MCF 10A (cell line): ENCODE data around the gene COL16A1. TPM values are rescaled to one million over a fixed set of nuclear protein-coding genes. Genes with fewer than 3 reads are reported as not detected.

ENCODE experiments used
- BruUV-seq: library from RNA; stranded (reverse); fragments of 400-500 nt; replicated peaks from 2 replicates; lab custom pipeline; 2021; lab: Mats Ljungman, UMichigan
- CTCF ChIA-PET: fragments of 300-600 bp; sonication (Branson Sonifier 250); formaldehyde crosslinking; extraction: SDS; loops from one replicate; lab custom pipeline; 2021; ENCODE audit warnings: antibody characterized with exemption, inconsistent platforms; lab: Yijun Ruan, JAX
- POLR2A ChIA-PET: fragments of 300-600, 350-650 bp; sonication (Branson Sonifier 250); formaldehyde crosslinking; extraction: SDS; loops from one replicate; lab custom pipeline; 2020; ENCODE audit warnings: antibody characterized with exemption, inconsistent platforms; lab: Yijun Ruan, JAX
- DNase-seq: peaks from one replicate; pipeline ENCODE4 v3.0.0-alpha.2; 2018; ENCODE audit not compliant: unreplicated experiment
- H3K27ac Mint-ChIP-seq: one replicate; pipeline ENCODE4 v1.8.0; 2022; ENCODE audit warnings: mild to moderate bottlenecking, low read depth, mixed read lengths; ENCODE audit not compliant: unreplicated experiment
- H3K27me3 Mint-ChIP-seq: one replicate; pipeline ENCODE4 v1.8.0; 2022; ENCODE audit warnings: mixed read lengths; ENCODE audit not compliant: insufficient read depth, unreplicated experiment
- H3K36me3 Mint-ChIP-seq: one replicate; pipeline ENCODE4 v1.8.0; 2022; ENCODE audit warnings: mild to moderate bottlenecking, moderate library complexity, mixed read lengths; ENCODE audit not compliant: insufficient read depth, unreplicated experiment
- H3K4me1 Mint-ChIP-seq: one replicate; pipeline ENCODE4 v1.8.0; 2022; ENCODE audit warnings: mixed read lengths; ENCODE audit not compliant: insufficient read depth, unreplicated experiment
- H3K4me3 Mint-ChIP-seq: one replicate; pipeline ENCODE4 v1.8.0; 2022; ENCODE audit warnings: mild to moderate bottlenecking, moderate library complexity, mixed read lengths; ENCODE audit not compliant: unreplicated experiment
- H3K9me3 Mint-ChIP-seq: one replicate; pipeline ENCODE4 v1.8.0; 2022; ENCODE audit warnings: mixed read lengths; ENCODE audit not compliant: unreplicated experiment
- CTCF ChIP-seq: fragments of 200-600 bp; IDR thresholded peaks from one replicate; pipeline ENCODE4 v1.8.0; 2022; ENCODE audit warnings: antibody characterized with exemption, mild to moderate bottlenecking; ENCODE audit not compliant: unreplicated experiment
- intact Hi-C: fragments of 100-400 bp; cut with micrococcal nuclease; formaldehyde crosslinking; loops from 2 replicates; pipeline ENCODE4 v1.14.1; 2022
- total RNA-seq: library from RNA; stranded (reverse); gene quantifications from 2 replicates; pipeline ENCODE4 v1.2.3, GENCODE V29; 2022

COL16A1 gene
- total RNA-seq, 1 experiment from 2014 or later, result 42.1 TPM

GRCh38 chr1:31685795-31686194 lies 18.0 kb downstream of the COL16A1 start:
- no peak for TF ChIP-seq CTCF
- Mint-ChIP-seq H3K4me3 (no peak overlapping the region), H3K36me3 (peaks cover 11% of the 10 kb centered on the region), H3K4me1 (peaks cover 18% of the 10 kb centered on the region), H3K27ac (no peak overlapping the region), H3K27me3 (no peaks in the 10 kb centered on the region), H3K9me3 (no peaks in the 10 kb centered on the region)
- ChIA-PET POLR2A (no interaction called here), CTCF (interaction anchor here (0.9 to 2.1 kb wide), 2 partner anchors 60 to 122 kb away, joined by 4 to 5 read pairs; no protein-coding TSS in a partner anchor)
- DNase-seq, result no peak
- intact Hi-C loops, result no loop called here
- BruUV-seq, result no TSS peak

- H3K9me3 Mint-ChIP-seq, result no peaks in the 10 kb centered on the region
- intact Hi-C loops, result no loop called here
- TF ChIP-seq CTCF, result peak; percentile 42
- BruUV-seq, result no TSS peak
- peaks cover 8% of the 10 kb centered on the region for H3K4me1 Mint-ChIP-seq
- CTCF ChIA-PET, result no interaction called here
- DNase-seq, result peak; percentile 32
- H3K36me3 Mint-ChIP-seq, result peaks cover 13% of the 10 kb centered on the region
- POLR2A ChIA-PET, result interaction anchor here (0.6 kb wide), 1 partner anchor 18 kb away, joined by 3 read pairs; no protein-coding TSS in a partner anchor
- no peak overlapping the region for H3K4me3 Mint-ChIP-seq
- no peaks in the 10 kb centered on the region for H3K27me3 Mint-ChIP-seq
- no peak overlapping the region for H3K27ac Mint-ChIP-seq
Measured at GRCh38 chr1:31683997-31684396, 19.8 kb downstream of the COL16A1 start.

GRCh38 chr1:31681415-31681814 lies 22.4 kb downstream of the COL16A1 start:
- intact Hi-C loops, result no loop called here

GRCh38 chr1:31679676-31680230 lies 24.1 kb downstream of the COL16A1 start:
- Mint-ChIP-seq H3K27ac (no peak overlapping the region), H3K27me3 (no peaks in the 10 kb centered on the region), H3K4me1 (no peaks in the 10 kb centered on the region), H3K36me3 (peaks cover 16% of the 10 kb centered on the region), H3K9me3 (no peaks in the 10 kb centered on the region), H3K4me3 (no peak overlapping the region)
- ChIA-PET CTCF (interaction anchor here (0.6 to 1.4 kb wide), 2 partner anchors 9 to 720 kb away, joined by 3 to 5 read pairs; no protein-coding TSS in a partner anchor), POLR2A (interaction anchor here (1.0 to 1.9 kb wide), 3 partner anchors 9 to 41 kb away, joined by 3 to 6 read pairs (median 4); no protein-coding TSS in a partner anchor)
- no TSS peak for BruUV-seq
- intact Hi-C loops, result no loop called here
- no peak for DNase-seq
- TF ChIP-seq CTCF, result no peak

More at GRCh38 chr1:31681415-31681814, 22.4 kb downstream of the COL16A1 start:
- ChIA-PET CTCF (interaction anchor here (0.9 kb wide), 1 partner anchor 107 kb away, joined by 3 read pairs; no protein-coding TSS in a partner anchor), POLR2A (interaction anchor here (0.6 to 1.0 kb wide), 2 partner anchors 11 to 155 kb away, joined by 3 read pairs; no protein-coding TSS in a partner anchor)
- Mint-ChIP-seq H3K27ac (no peak overlapping the region), H3K9me3 (no peaks in the 10 kb centered on the region), H3K27me3 (no peaks in the 10 kb centered on the region), H3K4me1 (no peaks in the 10 kb centered on the region), H3K36me3 (peaks cover 18% of the 10 kb centered on the region), H3K4me3 (no peak overlapping the region)
- no TSS peak for BruUV-seq
- no peak for TF ChIP-seq CTCF
- DNase-seq, result no peak
